CD14-positive monocyte (primary cell): Measurements from ENCODE around the gene CREG2. TPM values are rescaled to one million over a fixed set of nuclear protein-coding genes. Genes with fewer than 3 reads are reported as not detected.

ENCODE experiments used
- DNase-seq, 3 donors: peaks; one replicate each; pipeline ENCODE4 v3.0.0-alpha.2; 2011 to 2022
- H2AFZ ChIP-seq: 2 replicates; pipeline ENCODE4 v1.6.0; 2012; ENCODE audit warnings: mild to moderate bottlenecking, low read depth, low read length, inconsistent platforms; ENCODE audit not compliant: insufficient read depth, poor library complexity, severe bottlenecking
- H3K27ac ChIP-seq, 2 donors: 1 replicate in 1 of 2; 2 replicates in 1 of 2; pipeline ENCODE4 v1.5.1; 2012 to 2013; ENCODE audit warnings: low read length in 2 of 2, control low read depth in 1 of 2, inconsistent platforms in 1 of 2, low read depth in 1 of 2, mild to moderate bottlenecking in 1 of 2
- H3K27me3 ChIP-seq, 2 donors: one replicate each; pipeline versions ENCODE4 v1.6.0 to v1.6.1; 2011 to 2013; ENCODE audit warnings: low read length in 2 of 2; ENCODE audit not compliant: control insufficient read depth in 2 of 2, insufficient read depth in 2 of 2
- H3K36me3 ChIP-seq, 2 donors: replicated peaks in 1 of 2; 1 replicate in 1 of 2; 2 replicates in 1 of 2; pipeline versions ENCODE4 v1.5.1 to v1.6.1; 2012 to 2013; ENCODE audit warnings: low read length in 2 of 2, control low read depth in 1 of 2, inconsistent platforms in 1 of 2, mild to moderate bottlenecking in 1 of 2; ENCODE audit not compliant: insufficient read depth in 2 of 2, control insufficient read depth in 1 of 2
- H3K4me1 ChIP-seq, 2 donors: 1 replicate in 1 of 2; 2 replicates in 1 of 2; pipeline versions ENCODE4 v1.5.1 to v1.6.1; 2012 to 2013; ENCODE audit warnings: low read length in 2 of 2, control low read depth in 1 of 2, inconsistent platforms in 1 of 2, mild to moderate bottlenecking in 1 of 2, moderate library complexity in 1 of 2; ENCODE audit not compliant: insufficient read depth in 2 of 2, control insufficient read depth in 1 of 2
- H3K4me2 ChIP-seq: replicated peaks from 2 replicates; pipeline ENCODE3; 2012; ENCODE audit warnings: low read length, moderate library complexity, mild to moderate bottlenecking; ENCODE audit not compliant: poor library complexity, severe bottlenecking; ENCODE audit errors: extremely low read depth
- H3K4me3 ChIP-seq, 3 experiments: fragments of 200-600 bp in 1 of 3; sonication (generic) in 1 of 3; replicated peaks in 1 of 3; 1 replicate in 2 of 3; 2 replicates in 1 of 3; pipeline ENCODE4 v1.5.1; 2011 to 2013; ENCODE audit warnings: low read length in 3 of 3, mild to moderate bottlenecking in 3 of 3, control low read depth in 2 of 3, low read depth in 2 of 3, inconsistent platforms in 1 of 3, moderate library complexity in 1 of 3
- H3K79me2 ChIP-seq: 2 replicates; pipeline ENCODE4 v1.6.0; 2012; ENCODE audit warnings: mild to moderate bottlenecking, control low read depth, inconsistent platforms, low read length, moderate library complexity; ENCODE audit not compliant: insufficient read depth
- H3K9ac ChIP-seq: 2 replicates; pipeline ENCODE4 v1.6.0; 2017; ENCODE audit warnings: low read length, mild to moderate bottlenecking; ENCODE audit not compliant: insufficient read depth, poor library complexity, severe bottlenecking
- H3K9me3 ChIP-seq, 2 donors: replicated peaks in 1 of 2; 1 replicate in 1 of 2; 2 replicates in 1 of 2; pipeline versions ENCODE4 v1.5.1 to v1.6.1; 2012 to 2013; ENCODE audit warnings: low read length in 2 of 2, control low read depth in 1 of 2; ENCODE audit not compliant: control insufficient read depth in 1 of 2, insufficient read depth in 1 of 2
- H4K20me1 ChIP-seq: 2 replicates; pipeline ENCODE4 v1.6.0; 2012; ENCODE audit warnings: mild to moderate bottlenecking, low read length, control low read depth, moderate library complexity; ENCODE audit not compliant: insufficient read depth
- H3K27ac Mint-ChIP-seq, 7 donors: one replicate each; pipeline ENCODE4 v1.8.0; 2020; ENCODE audit warnings: mild to moderate bottlenecking in 7 of 7, mixed read lengths in 7 of 7, moderate library complexity in 6 of 7, inconsistent platforms in 2 of 7
- H3K27me3 Mint-ChIP-seq, 3 donors: one replicate each; pipeline ENCODE4 v1.8.0; 2021 to 2022; ENCODE audit warnings: low read depth in 3 of 3, mild to moderate bottlenecking in 3 of 3, mixed read lengths in 3 of 3, moderate library complexity in 3 of 3, inconsistent platforms in 1 of 3
- H3K36me3 Mint-ChIP-seq, 2 donors: one replicate each; pipeline ENCODE4 v1.8.0; 2020; ENCODE audit warnings: mixed read lengths in 2 of 2, inconsistent platforms in 1 of 2, mild to moderate bottlenecking in 1 of 2
- H3K4me1 Mint-ChIP-seq: one replicate; pipeline ENCODE4 v1.8.0; 2020; ENCODE audit warnings: mild to moderate bottlenecking, mixed read lengths
- H3K4me3 Mint-ChIP-seq, 2 donors: one replicate each; pipeline ENCODE4 v1.8.0; 2020; ENCODE audit warnings: mild to moderate bottlenecking in 2 of 2, mixed read lengths in 2 of 2, moderate library complexity in 1 of 2
- H3K9me3 Mint-ChIP-seq, 7 donors: one replicate each; pipeline ENCODE4 v1.8.0; 2020 to 2022; ENCODE audit warnings: mixed read lengths in 7 of 7, mild to moderate bottlenecking in 6 of 7, moderate library complexity in 6 of 7, inconsistent platforms in 2 of 7
- CTCF ChIP-seq: fragments of 200-600 bp; IDR thresholded peaks from one replicate; pipeline ENCODE4 v1.8.0; 2022; ENCODE audit warnings: antibody characterized with exemption, mild to moderate bottlenecking
- WGBS: methylation state at CpG from one replicate; pipeline ENCODE4 v1.1.5; 2013; ENCODE audit warnings: missing lambda C conversion rate; ENCODE audit not compliant: insufficient coverage; 5-methylcytosine and 5-hydroxymethylcytosine counted together
- intact Hi-C, 2 donors: fragments of 100-400 bp; cut with micrococcal nuclease; formaldehyde crosslinking; loops; one replicate each; pipeline versions ENCODE4 v1.15.0 to v1.15.1; 2023
- polyA plus RNA-seq, 3 donors: library from polyadenylated mRNA; depleted of rRNA in 1 of 3; unstranded in 2 of 3; stranded (reverse) in 1 of 3; fragments of 300-500 nt in 2 of 3; fragments of >200 nt in 1 of 3; fragmentation: Illumina TruSeq in 2 of 3; gene quantifications; 1 replicate in 2 of 3; 2 replicates in 1 of 3; pipeline ENCODE4 v1.2.3, GENCODE V29; 2012 to 2021

The CREG2 gene
- polyA plus RNA-seq, 3 donors: not detected

- Histone ChIP-seq H3K27me3 (no peaks in the 10 kb centered on the region), H4K20me1 (no peaks in the 10 kb centered on the region), H2AFZ (no peak overlapping the region), H3K79me2 (no peaks in the 10 kb centered on the region), H3K27ac (no peak overlapping the region), H3K4me1 (no peaks in the 10 kb centered on the region), H3K9ac (no peak overlapping the region), H3K4me2 (no peak overlapping the region), H3K4me3 (no peak overlapping the region), H3K36me3 (no peaks in the 10 kb centered on the region), H3K9me3 (no peaks in the 10 kb centered on the region)
- Mint-ChIP-seq H3K4me1 (peaks cover 18% of the 10 kb centered on the region), H3K4me3 (no peak overlapping the region), H3K27me3 (peaks cover 0 to 7% (median 0%) of the 10 kb centered on the region in 3 donors), H3K27ac (no peak overlapping the region), H3K9me3 (peaks cover 0 to 5% (median 0%) of the 10 kb centered on the region in 7 donors), H3K36me3 (no peaks in the 10 kb centered on the region)
- TF ChIP-seq CTCF: no peak
- intact Hi-C loops: no loop called here
- WGBS: 96% methylated on average over 2 of the region's 7 CpGs
- no peak for DNase-seq
Observed at GRCh38 chr2:101374821-101375561, 12.3 kb downstream of the CREG2 start.

- Histone ChIP-seq H3K27ac (no peak overlapping the region), H3K9me3 (no peaks in the 10 kb centered on the region), H3K4me3 (no peak overlapping the region), H3K36me3 (no peaks in the 10 kb centered on the region), H3K4me2 (no peak overlapping the region), H3K9ac (no peak overlapping the region), H3K79me2 (no peaks in the 10 kb centered on the region), H2AFZ (no peak overlapping the region), H3K4me1 (peaks cover 8 to 9% of the 10 kb centered on the region in 2 donors), H3K27me3 (no peaks in the 10 kb centered on the region), H4K20me1 (no peaks in the 10 kb centered on the region)
- Mint-ChIP-seq H3K27ac (no peak overlapping the region), H3K27me3 (peaks cover 0 to 6% (median 3%) of the 10 kb centered on the region in 3 donors), H3K4me3 (no peak overlapping the region), H3K9me3 (peaks cover 0 to 5% (median 0%) of the 10 kb centered on the region in 7 donors), H3K4me1 (peaks cover 26% of the 10 kb centered on the region), H3K36me3 (peaks cover 0 to 4% of the 10 kb centered on the region in 2 donors)
- no CpG with 5 or more reads among the region's 1 CpG for WGBS
- no peak for TF ChIP-seq CTCF
- intact Hi-C loops: no loop called here
- DNase-seq: no peak
Observed at GRCh38 chr2:101372792-101373191, 14.5 kb downstream of the CREG2 start.
